Hepatocyte (in vitro differentiated cells): ENCODE data around the gene PTCD2. TPM values are rescaled to one million over a fixed set of nuclear protein-coding genes. Genes with fewer than 3 reads are reported as not detected.
A peak's percentile ranks its signal among the peaks of the same experiment; 100 is the strongest.

Experiments used
- DNase-seq: peaks from one replicate; pipeline ENCODE4 v3.0.0-alpha.2; 2016; ENCODE audit warnings: low spot score
- H2AFZ ChIP-seq: fragments of 200-600 bp; sonication (generic); 2 replicates; pipeline ENCODE4 v1.6.0; 2016; ENCODE audit warnings: antibody characterized with exemption, mild to moderate bottlenecking
- H3K27ac ChIP-seq: fragments of 200-600 bp; sonication (generic); 2 replicates; pipeline ENCODE4 v1.5.1; 2016; ENCODE audit warnings: mild to moderate bottlenecking
- H3K27me3 ChIP-seq: fragments of 200-600 bp; sonication (generic); 2 replicates; pipeline ENCODE4 v1.6.1; 2016
- H3K36me3 ChIP-seq: fragments of 200-600 bp; sonication (generic); replicated peaks from 2 replicates; pipeline ENCODE4 v1.5.1; 2016; ENCODE audit warnings: low read depth; ENCODE audit not compliant: insufficient read depth
- H3K4me1 ChIP-seq: fragments of 200-600 bp; sonication (generic); 2 replicates; pipeline ENCODE4 v1.5.1; 2016; ENCODE audit warnings: mild to moderate bottlenecking, moderate library complexity; ENCODE audit not compliant: insufficient read depth
- H3K4me2 ChIP-seq: fragments of 200-600 bp; sonication (generic); 2 replicates; pipeline ENCODE4 v1.6.0; 2016
- H3K4me3 ChIP-seq: fragments of 200-600 bp; sonication (generic); 2 replicates; pipeline ENCODE4 v1.5.1; 2016; ENCODE audit warnings: mild to moderate bottlenecking
- H3K79me2 ChIP-seq: fragments of 200-600 bp; sonication (generic); 2 replicates; pipeline ENCODE4 v1.6.0; 2017; ENCODE audit warnings: mild to moderate bottlenecking
- H3K9me2 ChIP-seq: fragments of 200-600 bp; sonication (generic); replicated peaks from 2 replicates; pipeline ENCODE4 v1.6.0; 2017; ENCODE audit warnings: mild to moderate bottlenecking; ENCODE audit not compliant: insufficient read depth
- H3K9me3 ChIP-seq: fragments of 200-600 bp; sonication (generic); 2 replicates; pipeline ENCODE4 v1.5.1; 2016; ENCODE audit warnings: low read depth, mild to moderate bottlenecking
- H4K20me1 ChIP-seq: fragments of 200-600 bp; sonication (generic); 2 replicates; pipeline ENCODE4 v1.6.0; 2016; ENCODE audit warnings: mild to moderate bottlenecking; ENCODE audit not compliant: insufficient read depth, poor library complexity, severe bottlenecking
- EZH2 ChIP-seq: fragments of 200-600 bp; sonication (generic); IDR thresholded peaks from 2 replicates; pipeline ENCODE4 v1.6.1; 2016; ENCODE audit warnings: antibody characterized with exemption, mild to moderate bottlenecking, borderline replicate concordance
- EZH2phosphoT487 ChIP-seq: fragments of 200-600 bp; sonication (generic); IDR thresholded peaks from one replicate; pipeline ENCODE4 v1.6.1; 2018; ENCODE audit warnings: antibody characterized with exemption, mild to moderate bottlenecking, low read depth, moderate library complexity; ENCODE audit not compliant: unreplicated experiment, severe bottlenecking
- WGBS: methylation state at CpG from one replicate; pipeline ENCODE4 v1.1.6; 2016; ENCODE audit warnings: low lambda C conversion rate; ENCODE audit errors: missing lambda C conversion rate; 5-methylcytosine and 5-hydroxymethylcytosine counted together
- polyA plus RNA-seq: library from polyadenylated mRNA; unstranded; fragments of >200 nt; fragmentation: Nextera tagmentation; extraction: Ambion mirVana; gene quantifications from 2 replicates; pipeline ENCODE4 v1.2.1, GENCODE V29; 2016
- total RNA-seq: library from RNA; depleted of rRNA; stranded (reverse); fragments of >200 nt; gene quantifications from 2 replicates; pipeline ENCODE4 v1.2.3, GENCODE V29; 2014
- TF ChIP-seq, protein P1 (sequence below): fragments of 200-600 bp; sonication (generic); IDR thresholded peaks from 2 replicates; pipeline ENCODE4 v1.5.1; 2016; ENCODE audit warnings: antibody characterized with exemption, mild to moderate bottlenecking; ENCODE audit not compliant: poor library complexity

Gene PTCD2
- total and polyA plus RNA-seq, 2 experiments from 2014 or later, result 5.8 to 10.5 TPM

DNA sequence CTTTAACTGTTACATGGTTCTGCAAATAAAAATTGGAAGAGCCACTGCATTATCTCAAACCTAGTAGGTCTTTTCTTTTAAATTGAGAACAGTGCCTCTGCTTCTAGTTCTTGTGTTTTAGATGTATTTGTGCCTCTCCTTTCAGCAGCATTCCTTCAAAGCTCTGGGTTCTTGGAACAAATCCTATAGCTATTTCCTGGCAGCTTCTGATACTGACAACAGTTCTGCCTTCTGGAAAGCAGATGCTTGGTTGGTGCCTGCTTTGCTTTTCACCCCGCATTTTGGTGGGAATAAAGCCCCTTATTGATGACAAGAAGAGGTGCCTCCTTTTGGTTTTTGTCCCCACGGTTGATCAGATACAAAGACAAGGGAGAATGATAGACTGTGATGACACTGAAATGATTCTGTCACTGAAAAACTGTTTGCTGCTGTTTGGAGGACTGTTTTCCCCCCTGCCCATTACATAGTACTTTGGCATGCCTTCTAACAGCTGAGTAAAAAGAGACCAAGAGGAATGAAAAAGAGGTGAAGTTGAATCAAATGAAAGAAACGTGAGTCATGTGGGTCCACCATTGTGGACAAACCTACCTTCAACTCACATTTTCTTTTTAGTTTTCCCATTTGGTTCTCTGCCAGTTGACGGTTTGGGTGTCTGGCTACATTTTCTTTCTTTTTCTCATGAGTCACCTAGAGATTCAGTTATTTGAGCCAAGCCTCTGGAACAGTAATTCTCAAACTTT lies 5.6 kb downstream of the PTCD2 start:
- DNase-seq, result no peak
- no peaks in the 10 kb centered on the region for H3K27me3 ChIP-seq
- TF ChIP-seq EZH2phosphoT487 (no peak), EZH2 (no peak)
- TF ChIP-seq, protein P1, sequence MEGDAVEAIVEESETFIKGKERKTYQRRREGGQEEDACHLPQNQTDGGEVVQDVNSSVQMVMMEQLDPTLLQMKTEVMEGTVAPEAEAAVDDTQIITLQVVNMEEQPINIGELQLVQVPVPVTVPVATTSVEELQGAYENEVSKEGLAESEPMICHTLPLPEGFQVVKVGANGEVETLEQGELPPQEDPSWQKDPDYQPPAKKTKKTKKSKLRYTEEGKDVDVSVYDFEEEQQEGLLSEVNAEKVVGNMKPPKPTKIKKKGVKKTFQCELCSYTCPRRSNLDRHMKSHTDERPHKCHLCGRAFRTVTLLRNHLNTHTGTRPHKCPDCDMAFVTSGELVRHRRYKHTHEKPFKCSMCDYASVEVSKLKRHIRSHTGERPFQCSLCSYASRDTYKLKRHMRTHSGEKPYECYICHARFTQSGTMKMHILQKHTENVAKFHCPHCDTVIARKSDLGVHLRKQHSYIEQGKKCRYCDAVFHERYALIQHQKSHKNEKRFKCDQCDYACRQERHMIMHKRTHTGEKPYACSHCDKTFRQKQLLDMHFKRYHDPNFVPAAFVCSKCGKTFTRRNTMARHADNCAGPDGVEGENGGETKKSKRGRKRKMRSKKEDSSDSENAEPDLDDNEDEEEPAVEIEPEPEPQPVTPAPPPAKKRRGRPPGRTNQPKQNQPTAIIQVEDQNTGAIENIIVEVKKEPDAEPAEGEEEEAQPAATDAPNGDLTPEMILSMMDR, result no peak
- no peak overlapping the region for H3K4me2 ChIP-seq
- WGBS, result 94% methylated on average over 4 of the region's 4 CpGs
- H2AFZ ChIP-seq, result no peak overlapping the region
- H3K79me2 ChIP-seq, result peaks cover 8% of the 10 kb centered on the region
- no peaks in the 10 kb centered on the region for H3K9me2 ChIP-seq
- H3K9me3 ChIP-seq, result no peaks in the 10 kb centered on the region
- H3K4me1 ChIP-seq, result peaks cover 5% of the 10 kb centered on the region
- peak overlapping the region; percentile 17 for H3K27ac ChIP-seq
- H3K4me3 ChIP-seq, result no peak overlapping the region
- H3K36me3 ChIP-seq, result no peaks in the 10 kb centered on the region
- H4K20me1 ChIP-seq, result no peaks in the 10 kb centered on the region

DNA sequence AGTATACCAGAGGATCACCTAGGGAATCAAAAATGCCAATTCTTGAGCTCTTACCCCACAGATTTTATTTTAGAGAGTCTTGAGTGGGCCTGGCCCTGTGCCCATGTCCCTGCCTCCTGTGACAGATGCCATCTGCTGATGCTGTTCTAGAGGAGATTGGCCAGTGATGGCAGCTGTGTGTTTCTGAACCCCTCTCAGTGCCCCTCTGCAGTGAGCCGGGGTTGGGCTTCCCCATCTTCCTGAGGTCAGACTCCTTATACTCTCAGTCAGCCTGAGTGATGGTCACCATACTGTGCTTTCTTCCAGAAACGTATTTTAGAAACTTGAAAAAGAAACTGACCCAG lies 6.1 kb downstream of the PTCD2 start:
- H3K27me3 ChIP-seq, result no peaks in the 10 kb centered on the region
- H3K4me2 ChIP-seq, result no peak overlapping the region
- no peaks in the 10 kb centered on the region for H3K9me3 ChIP-seq
- H3K27ac ChIP-seq, result peak overlapping the region; percentile 17
- peaks cover 3% of the 10 kb centered on the region for H3K79me2 ChIP-seq
- H3K4me1 ChIP-seq, result no peaks in the 10 kb centered on the region
- H3K4me3 ChIP-seq, result no peak overlapping the region
- H2AFZ ChIP-seq, result no peak overlapping the region
- TF ChIP-seq EZH2phosphoT487 (no peak), EZH2 (no peak)
- TF ChIP-seq, protein P1, result no peak
- no peaks in the 10 kb centered on the region for H4K20me1 ChIP-seq
- H3K36me3 ChIP-seq, result no peaks in the 10 kb centered on the region
- no peaks in the 10 kb centered on the region for H3K9me2 ChIP-seq
- DNase-seq, result no peak
- WGBS, result 98% methylated on average over 2 of the region's 2 CpGs

DNA sequence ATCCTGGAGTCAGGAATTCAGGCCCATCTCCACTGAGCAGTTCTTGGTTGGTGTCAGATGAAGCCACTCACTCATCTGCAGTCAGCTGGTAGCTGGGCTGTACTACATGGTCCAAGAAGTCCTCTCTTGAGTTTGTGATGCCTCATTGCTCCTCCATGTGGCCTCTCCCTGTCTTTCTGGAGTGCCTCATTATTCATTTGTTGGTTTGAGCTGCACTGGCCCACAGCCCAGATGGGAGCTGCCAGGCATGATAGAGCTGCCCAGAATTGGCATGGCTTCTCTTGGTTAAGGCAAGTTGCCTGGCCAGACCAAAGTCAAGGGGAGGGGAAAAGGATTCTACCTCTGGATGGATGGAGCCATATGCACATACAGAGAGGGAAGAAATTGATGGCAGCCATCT lies 8.0 kb downstream of the PTCD2 start:
- Histone ChIP-seq H3K79me2 (no peaks in the 10 kb centered on the region), H2AFZ (no peak overlapping the region), H3K4me1 (no peaks in the 10 kb centered on the region), H3K27me3 (no peaks in the 10 kb centered on the region), H3K9me3 (no peaks in the 10 kb centered on the region), H3K4me2 (no peak overlapping the region), H3K36me3 (no peaks in the 10 kb centered on the region), H3K4me3 (no peak overlapping the region), H3K27ac (no peak overlapping the region), H3K9me2 (no peaks in the 10 kb centered on the region), H4K20me1 (no peaks in the 10 kb centered on the region)
- no peak for TF ChIP-seq EZH2phosphoT487
- TF ChIP-seq, protein P1, result no peak
- no peak for TF ChIP-seq EZH2
- DNase-seq, result no peak

DNA sequence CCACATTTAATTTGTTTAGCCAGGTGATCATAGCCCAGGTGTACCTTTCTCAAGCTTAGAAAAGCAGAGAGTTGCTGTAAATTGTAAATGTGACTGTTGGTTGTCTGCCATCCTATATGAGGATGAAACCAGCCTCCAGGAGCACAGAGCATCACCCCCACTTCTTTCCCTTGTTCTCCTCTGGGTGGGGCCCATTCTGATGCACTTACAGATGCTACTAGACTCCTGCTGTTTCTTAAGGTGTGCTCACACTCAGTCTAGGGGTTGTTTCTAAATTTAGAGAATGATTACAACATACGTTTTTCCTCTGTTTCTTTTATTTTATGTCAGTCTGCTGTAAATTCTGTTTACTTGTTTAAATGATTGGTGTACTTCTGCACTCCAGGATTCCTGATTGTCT lies 10.5 kb downstream of the PTCD2 start:
- H3K9me3 ChIP-seq, result no peaks in the 10 kb centered on the region
- no peak for DNase-seq
- H3K27ac ChIP-seq, result no peak overlapping the region
- no peaks in the 10 kb centered on the region for H3K27me3 ChIP-seq
- 93% methylated on average over 1 of the region's 1 CpG for WGBS
- no peak overlapping the region for H2AFZ ChIP-seq
- no peaks in the 10 kb centered on the region for H3K36me3 ChIP-seq
- no peaks in the 10 kb centered on the region for H3K9me2 ChIP-seq
- no peak overlapping the region for H3K4me3 ChIP-seq
- TF ChIP-seq, protein P1, result no peak
- no peak for TF ChIP-seq EZH2
- TF ChIP-seq EZH2phosphoT487, result no peak
- H3K4me1 ChIP-seq, result no peaks in the 10 kb centered on the region
- H3K4me2 ChIP-seq, result no peak overlapping the region
- H4K20me1 ChIP-seq, result no peaks in the 10 kb centered on the region
- H3K79me2 ChIP-seq, result no peaks in the 10 kb centered on the region
